Activated T-helper 17 cell treated with anti-CD3 and anti-CD28 coated beads, Interleukin-2, amount 50 U/mL, for 72 hours (primary cell): ENCODE data around the gene UTP11. TPM values are rescaled to one million over a fixed set of nuclear protein-coding genes. Genes with fewer than 3 reads are reported as not detected.
"Not testable (repeated sequence)": the region's sequence is repeated elsewhere in the genome, so short reads cannot be mapped to it uniquely, and the experiment has no call there.

Source experiments
- ATAC-seq: fragments of 150-1000 bp; cut with Tn5 transposase; replicated peaks from 2 replicates; pipeline ENCODE4 v1.10.0; 2021; ENCODE audit warnings: mild to moderate bottlenecking, moderate library complexity
- H3K27ac Mint-ChIP-seq: one replicate; pipeline ENCODE4 v1.8.0; 2022; ENCODE audit warnings: mixed read lengths
- H3K27me3 Mint-ChIP-seq: one replicate; pipeline ENCODE4 v1.8.0; 2022; ENCODE audit warnings: mixed read lengths
- H3K36me3 Mint-ChIP-seq: one replicate; pipeline ENCODE4 v1.8.0; 2022; ENCODE audit warnings: low read depth, mild to moderate bottlenecking, mixed read lengths
- H3K4me1 Mint-ChIP-seq: one replicate; pipeline ENCODE4 v1.8.0; 2022; ENCODE audit warnings: mixed read lengths
- H3K4me3 Mint-ChIP-seq: one replicate; pipeline ENCODE4 v1.8.0; 2022; ENCODE audit warnings: mild to moderate bottlenecking, mixed read lengths
- H3K9me3 Mint-ChIP-seq: one replicate; pipeline ENCODE4 v1.8.0; 2022; ENCODE audit warnings: mixed read lengths
- total RNA-seq, 2 donors: library from RNA; stranded (reverse); gene quantifications; one replicate each; pipeline ENCODE4 v1.2.3, GENCODE V29; 2022

UTP11 gene
- total RNA-seq, 2 donors from 2014 or later: 41.1 to 60.8 TPM

- no peaks in the 10 kb centered on the region for H3K27me3 Mint-ChIP-seq
- H3K4me1 Mint-ChIP-seq: peaks cover 39% of the 10 kb centered on the region
- no peaks in the 10 kb centered on the region for H3K9me3 Mint-ChIP-seq
- H3K36me3 Mint-ChIP-seq: peaks cover 27% of the 10 kb centered on the region
- no peak for ATAC-seq
- H3K4me3 Mint-ChIP-seq: peak overlapping the region; percentile 74
- H3K27ac Mint-ChIP-seq: peak overlapping the region; percentile 91
These were observed 16.6 kb downstream of the UTP11 start for GRCh38 chr1:38029081-38029681.

DNA sequence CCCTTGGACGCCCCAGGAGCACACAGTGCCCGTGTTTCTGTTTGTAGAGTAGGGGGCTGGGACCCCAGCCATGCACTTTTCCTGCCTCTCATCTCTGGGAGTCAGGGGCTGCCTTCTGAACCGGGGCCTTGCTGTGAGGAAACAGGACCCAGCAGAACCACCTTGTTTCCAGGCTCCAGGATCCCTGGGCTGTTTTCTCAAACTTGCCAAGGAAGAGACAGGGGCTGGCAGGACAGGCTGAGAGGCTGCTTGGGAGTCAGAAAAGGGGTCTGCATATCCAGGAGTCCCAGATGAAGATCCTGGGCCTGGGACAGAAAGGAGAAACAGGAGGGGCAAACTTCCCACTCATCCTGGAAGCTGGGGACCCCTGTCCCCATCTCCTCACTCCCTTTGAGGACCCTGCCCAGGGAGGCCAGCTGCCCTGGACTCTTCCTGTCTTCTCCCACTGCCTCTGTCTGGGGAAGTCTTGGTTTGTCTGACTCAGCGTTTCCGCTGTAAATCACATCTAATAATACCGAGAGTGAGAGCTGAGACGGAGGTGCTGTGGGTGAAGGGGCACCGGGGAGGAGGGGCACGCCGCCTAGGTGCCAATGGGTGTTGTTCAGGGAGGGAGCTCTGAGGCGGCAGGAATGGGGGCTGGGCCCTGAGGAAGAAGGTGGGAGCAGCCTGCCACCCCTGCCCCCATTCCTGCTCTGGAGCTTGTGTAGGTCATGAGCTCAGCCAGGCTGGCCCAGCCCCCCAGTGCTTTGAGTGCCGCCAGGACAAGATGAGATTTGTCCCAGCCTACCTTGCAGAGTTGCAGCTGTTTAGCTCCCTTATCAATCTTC, 17.4 kb downstream of the UTP11 start:
- Mint-ChIP-seq H3K4me1 (peaks cover 39% of the 10 kb centered on the region), H3K27ac (peak overlapping the region; percentile 91), H3K27me3 (no peaks in the 10 kb centered on the region), H3K9me3 (no peaks in the 10 kb centered on the region), H3K36me3 (peaks cover 20% of the 10 kb centered on the region), H3K4me3 (peak overlapping the region; percentile 74)
- ATAC-seq: peak; percentile 68

DNA sequence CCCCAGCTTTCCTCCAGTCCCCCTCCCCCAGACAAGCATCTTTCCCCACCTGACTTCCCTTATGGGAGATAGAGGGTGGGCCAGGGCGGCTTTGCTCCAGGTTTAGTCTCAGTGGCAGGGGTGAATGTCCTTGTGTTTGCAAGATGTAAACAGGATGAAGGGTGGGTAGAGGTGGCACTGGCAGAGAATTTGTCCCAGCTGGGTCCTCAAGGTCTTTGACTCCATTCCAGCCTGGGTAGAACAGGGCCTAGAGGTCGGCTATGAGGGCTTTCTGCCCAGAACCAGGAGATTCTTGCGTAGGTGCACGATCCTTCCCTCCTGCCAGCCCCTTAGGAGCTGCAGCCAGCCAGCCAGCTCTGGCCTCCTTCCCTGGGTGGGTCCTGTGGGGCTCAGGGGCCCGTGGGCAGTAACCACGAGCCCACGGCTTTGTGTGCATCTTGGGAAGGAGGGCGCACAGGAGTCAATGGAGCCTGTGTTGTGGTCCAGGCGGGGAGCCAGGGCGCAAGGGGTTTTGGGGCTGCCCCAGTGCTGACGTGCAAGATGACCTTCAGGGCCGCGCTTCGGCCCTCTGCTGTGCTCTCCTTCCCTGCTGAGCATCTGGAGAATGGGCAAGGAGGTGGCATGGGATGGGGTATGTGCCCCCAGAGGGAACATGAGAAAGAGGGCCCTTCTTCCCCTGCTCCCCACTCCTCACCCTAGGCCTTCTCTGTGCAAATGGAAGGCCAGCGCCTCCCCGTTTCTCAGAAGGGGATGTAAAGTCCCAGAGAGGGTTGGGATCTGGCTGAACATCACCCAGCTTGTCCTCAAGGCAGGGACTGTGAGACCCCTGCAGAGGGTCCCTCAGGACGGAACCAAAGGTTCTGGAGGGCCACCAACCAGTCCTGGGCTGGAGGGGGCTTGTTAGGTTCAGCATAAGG, 18.3 kb downstream of the UTP11 start:
- peak overlapping the region; percentile 91 for H3K27ac Mint-ChIP-seq
- ATAC-seq: no peak
- no peaks in the 10 kb centered on the region for H3K27me3 Mint-ChIP-seq
- no peaks in the 10 kb centered on the region for H3K9me3 Mint-ChIP-seq
- peak overlapping the region; percentile 74 for H3K4me3 Mint-ChIP-seq
- H3K36me3 Mint-ChIP-seq: peaks cover 11% of the 10 kb centered on the region
- H3K4me1 Mint-ChIP-seq: peaks cover 40% of the 10 kb centered on the region

DNA sequence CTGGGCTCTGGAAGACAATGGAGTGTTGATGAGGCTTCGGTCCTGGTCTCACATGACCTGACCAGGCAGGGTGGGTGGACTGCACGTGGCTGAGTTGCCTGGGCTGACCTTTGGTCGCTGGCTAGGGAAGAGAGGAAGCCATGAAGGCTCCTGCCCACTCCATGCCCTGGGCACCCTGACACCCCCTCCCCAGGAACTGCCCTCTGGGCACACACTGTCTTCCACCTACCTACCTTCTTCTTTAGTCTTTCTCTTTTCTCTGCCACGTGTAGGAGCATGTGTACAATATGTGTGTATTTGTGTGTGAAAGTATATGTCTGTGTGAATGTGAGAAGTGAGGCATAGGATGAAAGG, 19.0 kb downstream of the UTP11 start:
- ATAC-seq: no peak
- Mint-ChIP-seq H3K27me3 (peaks cover 4% of the 10 kb centered on the region), H3K4me3 (no peak overlapping the region), H3K36me3 (peaks cover 4% of the 10 kb centered on the region), H3K9me3 (no peaks in the 10 kb centered on the region), H3K4me1 (peaks cover 44% of the 10 kb centered on the region), H3K27ac (no peak overlapping the region)

GRCh38 chr1:38032992-38033391, 20.5 kb downstream of the UTP11 start:
- not testable (repeated sequence) for H3K27ac Mint-ChIP-seq, H3K4me3 Mint-ChIP-seq, H3K36me3 Mint-ChIP-seq, ATAC-seq, H3K9me3 Mint-ChIP-seq, H3K27me3 Mint-ChIP-seq
- peaks cover 30% of the 10 kb centered on the region for H3K4me1 Mint-ChIP-seq

DNA sequence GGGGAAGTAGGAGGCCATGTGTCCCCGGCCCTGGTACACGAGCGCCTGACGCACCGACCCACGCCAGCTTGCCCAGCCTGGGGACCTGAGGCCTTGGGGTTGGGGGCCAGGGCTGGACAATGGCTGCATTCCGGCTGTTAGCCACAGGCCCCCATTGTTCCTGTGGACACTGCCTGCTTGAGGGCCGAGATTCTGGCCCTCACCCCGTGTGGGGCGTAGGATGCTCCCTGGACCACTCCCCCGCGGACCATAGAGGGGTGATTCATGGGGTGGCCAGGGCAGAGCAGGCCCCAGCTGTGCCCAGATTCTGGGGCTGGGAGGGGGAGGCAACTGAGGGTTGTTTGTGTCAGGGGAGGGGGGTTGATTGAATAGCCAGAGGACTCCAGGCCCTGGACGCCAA, 22.3 kb downstream of the UTP11 start:
- Mint-ChIP-seq H3K4me1 (peaks cover 18% of the 10 kb centered on the region), H3K27ac (no peak overlapping the region), H3K4me3 (no peak overlapping the region), H3K9me3 (no peaks in the 10 kb centered on the region), H3K27me3 (peaks cover 11% of the 10 kb centered on the region), H3K36me3 (no peaks in the 10 kb centered on the region)
- ATAC-seq: no peak

- no peak overlapping the region for H3K27ac Mint-ChIP-seq
- H3K4me1 Mint-ChIP-seq: peaks cover 5% of the 10 kb centered on the region
- peaks cover 25% of the 10 kb centered on the region for H3K27me3 Mint-ChIP-seq
- no peak for ATAC-seq
- no peaks in the 10 kb centered on the region for H3K36me3 Mint-ChIP-seq
- no peaks in the 10 kb centered on the region for H3K9me3 Mint-ChIP-seq
- no peak overlapping the region for H3K4me3 Mint-ChIP-seq
These were observed 24.8 kb downstream of the UTP11 start for GRCh38 chr1:38037221-38037939.

GRCh38 chr1:38038861-38039260, 26.3 kb downstream of the UTP11 start:
- Mint-ChIP-seq H3K27me3 (peaks cover 39% of the 10 kb centered on the region), H3K27ac (no peak overlapping the region), H3K4me1 (peaks cover 10% of the 10 kb centered on the region), H3K9me3 (no peaks in the 10 kb centered on the region), H3K36me3 (peaks cover 11% of the 10 kb centered on the region), H3K4me3 (no peak overlapping the region)
- no peak for ATAC-seq

DNA sequence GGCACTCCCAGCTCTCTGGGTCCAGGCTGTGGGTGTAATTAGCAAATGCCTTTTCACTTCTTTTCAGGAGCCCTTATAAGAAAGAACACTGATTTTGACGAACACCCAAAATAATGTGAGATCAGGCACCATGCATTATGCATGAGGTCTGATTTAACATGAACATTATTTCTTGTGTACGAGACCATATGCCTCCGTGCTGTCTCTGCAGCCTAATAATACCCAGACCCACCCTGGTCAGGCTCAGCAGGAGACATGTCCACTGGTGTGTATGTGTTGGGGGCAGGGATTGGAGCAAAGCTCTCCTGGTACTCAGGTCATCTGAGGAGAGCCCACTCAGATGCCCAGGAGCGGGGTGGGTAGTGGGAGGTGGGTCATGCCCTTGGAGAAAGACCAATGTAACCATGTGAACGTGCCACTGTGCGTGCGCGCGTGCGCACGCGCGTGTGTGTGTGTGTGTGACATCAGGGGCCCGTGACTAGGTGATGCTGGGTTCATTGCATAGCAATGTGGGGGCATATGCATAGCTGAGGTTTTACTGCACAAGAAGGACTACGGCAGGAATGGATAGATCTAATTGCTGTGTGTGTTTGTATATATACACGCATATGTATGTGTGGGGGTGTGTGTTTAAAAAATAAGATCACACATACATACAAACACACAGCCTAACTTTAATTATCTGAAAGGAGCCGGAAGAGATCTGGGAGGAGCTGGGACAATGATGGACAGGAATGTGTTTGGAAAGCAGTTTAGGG, 27.0 kb downstream of the UTP11 start:
- Mint-ChIP-seq H3K9me3 (no peaks in the 10 kb centered on the region), H3K36me3 (peaks cover 11% of the 10 kb centered on the region), H3K4me3 (no peak overlapping the region), H3K27ac (no peak overlapping the region), H3K4me1 (peaks cover 10% of the 10 kb centered on the region), H3K27me3 (peaks cover 43% of the 10 kb centered on the region)
- ATAC-seq: no peak

DNA sequence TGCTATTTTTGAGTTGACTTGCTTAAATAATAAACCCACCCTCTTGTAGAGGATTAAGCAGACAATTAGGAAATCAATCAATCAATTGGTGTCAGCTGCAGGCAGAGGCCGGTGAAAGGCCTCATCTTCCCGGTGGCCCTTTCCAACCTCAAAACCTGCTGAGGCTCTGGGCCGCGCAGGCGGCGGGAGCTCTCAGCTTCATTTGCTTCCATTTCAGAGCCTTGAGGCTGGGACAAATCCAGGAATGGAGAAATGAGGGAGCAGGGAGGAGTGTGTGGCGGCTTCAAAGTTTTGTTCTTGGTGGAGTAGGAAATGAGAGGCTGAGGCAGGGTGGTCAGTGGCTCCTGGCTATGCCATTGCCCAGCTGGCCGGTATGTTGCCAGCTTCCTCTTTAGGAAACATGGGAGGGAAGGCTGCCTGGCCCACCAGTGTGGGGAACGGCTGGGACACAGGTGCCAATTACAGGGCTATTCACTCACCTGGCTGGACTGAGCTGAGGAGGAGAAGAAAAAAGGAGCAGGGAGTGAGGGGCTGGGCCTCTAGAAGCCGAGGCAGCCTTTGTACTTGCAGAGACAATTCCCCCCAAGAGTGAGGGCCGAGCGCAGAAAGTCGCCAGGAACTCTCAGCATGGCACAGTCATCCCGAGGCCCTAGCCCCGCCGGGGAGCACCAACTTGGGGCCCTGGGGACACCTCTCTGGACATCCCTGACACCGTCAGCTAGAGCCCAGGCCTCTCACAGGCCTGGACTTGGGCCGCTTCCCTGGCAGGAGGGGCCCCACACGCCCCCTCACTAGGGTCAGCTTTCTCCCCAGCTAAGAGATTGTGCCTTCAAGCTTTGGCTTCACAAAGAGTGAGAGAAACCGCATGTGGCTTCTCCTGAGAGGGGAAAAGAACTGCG, 29.7 kb downstream of the UTP11 start:
- peaks cover 5% of the 10 kb centered on the region for H3K4me1 Mint-ChIP-seq
- H3K36me3 Mint-ChIP-seq: peaks cover 11% of the 10 kb centered on the region
- no peak overlapping the region for H3K27ac Mint-ChIP-seq
- H3K27me3 Mint-ChIP-seq: peaks cover 41% of the 10 kb centered on the region
- ATAC-seq: no peak
- no peaks in the 10 kb centered on the region for H3K9me3 Mint-ChIP-seq
- no peak overlapping the region for H3K4me3 Mint-ChIP-seq

GRCh38 chr1:38043036-38043747, 30.7 kb downstream of the UTP11 start:
- H3K27me3 Mint-ChIP-seq: peaks cover 41% of the 10 kb centered on the region
- H3K27ac Mint-ChIP-seq: no peak overlapping the region
- no peak for ATAC-seq
- H3K4me3 Mint-ChIP-seq: peak overlapping the region; percentile 65
- peaks cover 11% of the 10 kb centered on the region for H3K36me3 Mint-ChIP-seq
- no peaks in the 10 kb centered on the region for H3K9me3 Mint-ChIP-seq
- peaks cover 5% of the 10 kb centered on the region for H3K4me1 Mint-ChIP-seq
